MG63 (cell line): ENCODE data around the gene SLC4A1. TPM values are rescaled to one million over a fixed set of nuclear protein-coding genes. Genes with fewer than 3 reads are reported as not detected.
"Not testable (repeated sequence)": the region's sequence is repeated elsewhere in the genome, so short reads cannot be mapped to it uniquely, and the experiment has no call there.

ENCODE experiments used
- DNase-seq: peaks from one replicate; pipeline ENCODE4 v3.0.0-alpha.2; 2020
- H3K27me3 ChIP-seq: fragments of 250-450 bp; sonication (Bioruptor Pico); 2 replicates; pipeline ENCODE4 v1.5.1; 2020; ENCODE audit warnings: mild to moderate bottlenecking, moderate library complexity
- H3K36me3 ChIP-seq: fragments of 250-450 bp; sonication (Bioruptor Pico); 2 replicates; pipeline ENCODE4 v1.5.1; 2020; ENCODE audit warnings: mild to moderate bottlenecking, moderate library complexity
- H3K4me3 ChIP-seq: fragments of 250-450 bp; sonication (Bioruptor Pico); 2 replicates; pipeline ENCODE4 v1.5.1; 2020; ENCODE audit warnings: mild to moderate bottlenecking, moderate library complexity
- H3K9me3 ChIP-seq: fragments of 250-450 bp; sonication (Bioruptor Pico); 2 replicates; pipeline ENCODE4 v1.5.1; 2020; ENCODE audit warnings: mild to moderate bottlenecking, moderate library complexity
- total RNA-seq: library from RNA; depleted of rRNA; stranded (reverse); fragments of >200 nt; shearing (Covaris generic); gene quantifications from 2 replicates; pipeline ENCODE4 v1.2.3, GENCODE V29; 2014; ENCODE audit warnings: low replicate concordance

SLC4A1 gene
- total RNA-seq, 1 experiment from 2014 or later = not detected

- Histone ChIP-seq H3K4me3 (no peak overlapping the region), H3K27me3 (no peaks in the 10 kb centered on the region), H3K9me3 (no peaks in the 10 kb centered on the region), H3K36me3 (no peaks in the 10 kb centered on the region)
- DNase-seq = no peak
Observed at GRCh38 chr17:44247876-44248736, 19.8 kb downstream of the SLC4A1 start.

- no peak for DNase-seq
- Histone ChIP-seq H3K27me3 (no peaks in the 10 kb centered on the region), H3K4me3 (no peak overlapping the region), H3K9me3 (no peaks in the 10 kb centered on the region), H3K36me3 (no peaks in the 10 kb centered on the region)
Observed at GRCh38 chr17:44247440-44247841, 20.5 kb downstream of the SLC4A1 start.

GRCh38 chr17:44241106-44241624, 26.8 kb downstream of the SLC4A1 start:
- Histone ChIP-seq H3K36me3 (no peaks in the 10 kb centered on the region), H3K27me3 (no peaks in the 10 kb centered on the region), H3K4me3 (no peak overlapping the region), H3K9me3 (no peaks in the 10 kb centered on the region)
- DNase-seq = no peak

- H3K27me3 ChIP-seq, H3K4me3 ChIP-seq, DNase-seq, H3K9me3 ChIP-seq, H3K36me3 ChIP-seq: not testable (repeated sequence)
Observed at GRCh38 chr17:44237886-44238285, 30.0 kb downstream of the SLC4A1 start.

- no peak overlapping the region for H3K4me3 ChIP-seq
- H3K36me3 ChIP-seq = no peaks in the 10 kb centered on the region
- H3K9me3 ChIP-seq = no peaks in the 10 kb centered on the region
- no peaks in the 10 kb centered on the region for H3K27me3 ChIP-seq
- no peak for DNase-seq
Observed at GRCh38 chr17:44236444-44236991, 31.4 kb downstream of the SLC4A1 start.

GRCh38 chr17:44235583-44235936, 32.4 kb downstream of the SLC4A1 start:
- Histone ChIP-seq H3K9me3 (no peaks in the 10 kb centered on the region), H3K27me3 (no peaks in the 10 kb centered on the region), H3K4me3 (no peak overlapping the region), H3K36me3 (no peaks in the 10 kb centered on the region)
- DNase-seq = peak; percentile 81

GRCh38 chr17:44233582-44233981, 34.4 kb downstream of the SLC4A1 start:
- no peaks in the 10 kb centered on the region for H3K9me3 ChIP-seq
- no peak overlapping the region for H3K4me3 ChIP-seq
- no peaks in the 10 kb centered on the region for H3K36me3 ChIP-seq
- peak; percentile 45 for DNase-seq
- H3K27me3 ChIP-seq = no peaks in the 10 kb centered on the region

GRCh38 chr17:44232061-44232460, 35.9 kb downstream of the SLC4A1 start:
- no peaks in the 10 kb centered on the region for H3K27me3 ChIP-seq
- no peak overlapping the region for H3K4me3 ChIP-seq
- H3K9me3 ChIP-seq = no peaks in the 10 kb centered on the region
- no peak for DNase-seq
- no peaks in the 10 kb centered on the region for H3K36me3 ChIP-seq

- Histone ChIP-seq H3K4me3 (no peak overlapping the region), H3K27me3 (no peaks in the 10 kb centered on the region), H3K9me3 (no peaks in the 10 kb centered on the region), H3K36me3 (no peaks in the 10 kb centered on the region)
- no peak for DNase-seq
Observed at GRCh38 chr17:44230140-44230539, 37.8 kb downstream of the SLC4A1 start.

- no peak overlapping the region for H3K4me3 ChIP-seq
- no peaks in the 10 kb centered on the region for H3K9me3 ChIP-seq
- H3K36me3 ChIP-seq = no peaks in the 10 kb centered on the region
- H3K27me3 ChIP-seq = no peaks in the 10 kb centered on the region
- DNase-seq = no peak
Observed at GRCh38 chr17:44229090-44229489, 38.8 kb downstream of the SLC4A1 start.

- no peaks in the 10 kb centered on the region for H3K9me3 ChIP-seq
- H3K27me3 ChIP-seq = no peaks in the 10 kb centered on the region
- H3K36me3 ChIP-seq = no peaks in the 10 kb centered on the region
- DNase-seq = peak; percentile 98
- H3K4me3 ChIP-seq = no peak overlapping the region
Observed at GRCh38 chr17:44223541-44224071, 44.3 kb downstream of the SLC4A1 start.

GRCh38 chr17:44222112-44222869, 45.6 kb downstream of the SLC4A1 start:
- Histone ChIP-seq H3K36me3 (peaks cover 10% of the 10 kb centered on the region), H3K9me3 (no peaks in the 10 kb centered on the region), H3K4me3 (peak overlapping the region; percentile 90; the same call in 1 of the 2 replicates), H3K27me3 (no peaks in the 10 kb centered on the region)
- DNase-seq = peak; percentile 69

GRCh38 chr17:44221862-44222111, 46.1 kb downstream of the SLC4A1 start:
- H3K9me3 ChIP-seq = no peaks in the 10 kb centered on the region
- DNase-seq = no peak
- peak overlapping the region; percentile 90 for H3K4me3 ChIP-seq
- H3K36me3 ChIP-seq = peaks cover 15% of the 10 kb centered on the region
- no peaks in the 10 kb centered on the region for H3K27me3 ChIP-seq

GRCh38 chr17:44221084-44221861, 46.7 kb downstream of the SLC4A1 start:
- peak overlapping the region; percentile 90 for H3K4me3 ChIP-seq
- no peaks in the 10 kb centered on the region for H3K27me3 ChIP-seq
- peaks cover 20% of the 10 kb centered on the region for H3K36me3 ChIP-seq
- peak; percentile 82 for DNase-seq
- H3K9me3 ChIP-seq = no peaks in the 10 kb centered on the region

GRCh38 chr17:44220213-44221083, 47.5 kb downstream of the SLC4A1 start:
- peak; percentile 51 for DNase-seq
- H3K4me3 ChIP-seq = peak overlapping the region; percentile 90
- H3K9me3 ChIP-seq = no peaks in the 10 kb centered on the region
- H3K36me3 ChIP-seq = peaks cover 28% of the 10 kb centered on the region
- H3K27me3 ChIP-seq = no peaks in the 10 kb centered on the region
